HEK293T (cell line): ENCODE data around the gene PEX3.
A peak's percentile ranks its signal among the peaks of the same experiment; 100 is the strongest.

Source experiments
- CTCF ChIA-PET: fragments of 350-600 bp; formaldehyde crosslinking; extraction: SDS; loops from one replicate; lab custom pipeline; 2021; ENCODE audit warnings: antibody characterized with exemption, inconsistent platforms; lab: Yijun Ruan, JAX
- POLR2A ChIA-PET: fragments of 350-600 bp; formaldehyde crosslinking; extraction: SDS; loops from one replicate; lab custom pipeline; 2020; ENCODE audit warnings: antibody characterized with exemption, inconsistent platforms; lab: Yijun Ruan, JAX
- DNase-seq: peaks from one replicate; pipeline ENCODE4 v3.0.0; 2012; ENCODE audit warnings: mixed read lengths; ENCODE audit errors: extremely low spot score
- ARNT ChIP-seq: fragments of 450-650 bp; IDR thresholded peaks from 2 replicates; pipeline ENCODE4 v1.6.1; 2017; ENCODE audit warnings: mild to moderate bottlenecking
- BHLHE40 ChIP-seq: fragments of 450-650 bp; IDR thresholded peaks from 2 replicates; pipeline ENCODE4 v1.6.1; 2016; ENCODE audit warnings: mild to moderate bottlenecking, moderate library complexity, borderline replicate concordance
- CTBP1 ChIP-seq: fragments of 450-650 bp; IDR thresholded peaks from 2 replicates; pipeline ENCODE4 v1.6.1; 2016; ENCODE audit warnings: borderline replicate concordance
- ELF4 ChIP-seq: fragments of 450-650 bp; IDR thresholded peaks from 2 replicates; pipeline ENCODE4 v1.6.1; 2017; ENCODE audit warnings: antibody characterized with exemption
- FOXA1 ChIP-seq: fragments of 450-650 bp; IDR thresholded peaks from 2 replicates; pipeline ENCODE4 v1.6.1; 2016; ENCODE audit warnings: mild to moderate bottlenecking
- FOXK2 ChIP-seq: fragments of 450-650 bp; IDR thresholded peaks from 2 replicates; pipeline ENCODE4 v1.6.1; 2016; ENCODE audit warnings: mild to moderate bottlenecking
- FOXM1 ChIP-seq: fragments of 450-650 bp; IDR thresholded peaks from 2 replicates; pipeline ENCODE4 v1.6.1; 2017; ENCODE audit warnings: mild to moderate bottlenecking, borderline replicate concordance
- HDGF ChIP-seq: fragments of 450-650 bp; IDR thresholded peaks from 2 replicates; pipeline ENCODE4 v1.6.1; 2017; ENCODE audit warnings: antibody characterized with exemption, borderline replicate concordance
- L3MBTL2 ChIP-seq: fragments of 450-650 bp; conservative IDR thresholded peaks from 2 replicates; pipeline ENCODE4 v1.6.1; 2016; ENCODE audit warnings: mild to moderate bottlenecking
- LEF1 ChIP-seq: fragments of 450-650 bp; IDR thresholded peaks from 2 replicates; pipeline ENCODE4 v1.6.1; 2017; ENCODE audit warnings: mild to moderate bottlenecking, borderline replicate concordance
- NFRKB ChIP-seq: fragments of 450-650 bp; IDR thresholded peaks from 2 replicates; pipeline ENCODE4 v1.6.1; 2016; ENCODE audit warnings: mild to moderate bottlenecking, moderate library complexity
- SP1 ChIP-seq: fragments of 450-650 bp; IDR thresholded peaks from 2 replicates; pipeline ENCODE4 v1.6.1; 2017
- SUZ12 ChIP-seq: fragments of 450-650 bp; IDR thresholded peaks from 2 replicates; pipeline ENCODE4 v1.6.1; 2016; ENCODE audit warnings: mild to moderate bottlenecking
- TARDBP ChIP-seq: fragments of 450-650 bp; IDR thresholded peaks from 2 replicates; pipeline ENCODE4 v1.6.1; 2016
- ZNF384 ChIP-seq: fragments of 450-650 bp; IDR thresholded peaks from 2 replicates; pipeline ENCODE4 v1.6.1; 2016
- TF ChIP-seq, protein P1 (sequence below): fragments of 450-650 bp; IDR thresholded peaks from 2 replicates; pipeline ENCODE4 v1.6.1; 2016

PEX3 gene

DNA sequence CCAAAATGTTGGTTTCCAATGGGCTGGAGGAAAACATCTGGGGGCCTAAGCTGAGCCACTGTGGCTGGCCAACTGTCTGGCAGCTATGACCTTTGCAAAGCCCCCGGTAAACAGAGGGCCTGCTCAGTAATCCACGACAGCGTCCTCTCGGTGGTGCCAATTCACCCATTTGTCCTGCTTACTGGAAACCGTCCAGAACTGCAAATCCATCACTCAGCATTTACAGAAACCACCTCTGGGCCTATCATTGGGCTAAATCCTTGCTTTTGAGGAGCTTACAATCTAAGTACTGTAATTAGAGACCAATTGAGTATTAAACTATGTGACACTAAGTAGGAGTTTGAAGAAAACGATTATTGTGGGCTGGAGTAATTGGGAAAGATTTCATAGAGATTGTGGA, 31.1 kb upstream of the PEX3 start:
- POLR2A ChIA-PET = no interaction called here
- DNase-seq = no peak
- TF ChIP-seq CTBP1 (no peak), SP1 (no peak), SUZ12 (no peak), TARDBP (no peak)
- CTCF ChIA-PET = no interaction called here

DNA sequence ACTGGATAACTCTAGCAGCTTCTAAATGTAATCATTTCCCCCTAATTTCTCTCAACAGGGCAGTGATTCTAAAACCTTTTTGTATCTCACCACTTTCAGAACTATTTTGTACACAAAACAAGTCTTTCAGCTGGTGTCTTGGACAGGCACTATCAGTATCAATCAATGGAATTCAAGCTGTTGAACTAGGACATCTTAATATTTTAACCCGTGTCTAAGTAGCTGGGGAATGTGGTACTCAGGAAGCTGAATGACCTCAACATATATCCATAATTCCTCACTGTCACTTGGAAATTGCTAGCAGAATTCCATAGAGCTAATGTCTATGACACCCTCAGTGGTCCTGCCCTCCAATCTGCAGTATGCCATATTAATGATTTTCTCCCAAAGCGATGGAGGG, 24.6 kb upstream of the PEX3 start:
- ChIA-PET POLR2A (no interaction called here), CTCF (interaction anchor here (0.6 to 1.8 kb wide), 2 partner anchors 952 to 1344 kb away, joined by 3 to 16 read pairs; no protein-coding TSS in a partner anchor)
- DNase-seq = no peak
- TF ChIP-seq HDGF (no peak), ARNT (no peak), SUZ12 (no peak), ZNF384 (no peak), L3MBTL2 (no peak), FOXA1 (no peak), SP1 (no peak), NFRKB (no peak), LEF1 (no peak), FOXM1 (no peak)

DNA sequence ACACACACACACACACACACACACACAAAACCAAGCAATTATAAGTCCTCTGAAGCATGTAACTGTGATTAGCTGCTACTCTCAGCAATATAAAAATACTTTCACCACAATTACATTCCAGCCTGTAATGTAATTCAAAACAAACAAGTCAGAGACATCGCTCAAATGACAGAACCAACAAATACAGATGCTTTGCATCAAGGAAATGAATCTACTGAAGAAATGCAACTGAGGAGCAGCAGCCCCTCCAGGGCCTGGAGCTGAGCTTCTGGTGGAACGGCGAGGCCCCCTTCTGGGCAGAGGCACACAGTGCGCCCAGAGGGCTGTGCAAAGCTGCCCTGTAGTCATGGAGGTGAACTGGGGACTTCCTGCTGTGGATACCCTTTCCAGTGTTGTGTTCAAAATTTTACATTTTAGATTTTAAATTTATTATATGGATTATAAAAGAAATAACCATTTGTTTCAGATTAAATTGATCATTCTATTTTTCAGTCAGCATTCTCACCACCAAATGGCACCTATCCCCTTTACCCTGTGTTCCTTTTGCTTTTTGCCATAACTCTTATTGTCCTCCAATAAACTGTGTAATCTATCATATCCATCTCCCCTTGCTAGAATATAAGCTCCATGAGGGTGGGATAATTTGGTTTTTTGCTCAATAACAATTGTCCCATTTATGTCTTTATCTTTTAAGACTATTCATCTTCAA, 23.3 kb upstream of the PEX3 start:
- CTCF ChIA-PET = interaction anchor here (0.7 to 1.9 kb wide), 8 partner anchors 11 to 953 kb away, joined by 3 to 16 read pairs (median 4); no protein-coding TSS in a partner anchor
- no peak for TF ChIP-seq NFRKB
- no peak for TF ChIP-seq SUZ12
- no peak for TF ChIP-seq HDGF
- TF ChIP-seq TARDBP = no peak
- TF ChIP-seq LEF1 = no peak
- TF ChIP-seq FOXA1 = no peak
- no peak for TF ChIP-seq L3MBTL2
- TF ChIP-seq SP1 = no peak
- TF ChIP-seq CTBP1 = no peak
- no peak for TF ChIP-seq FOXK2
- no peak for TF ChIP-seq BHLHE40
- no peak for TF ChIP-seq ZNF384
- TF ChIP-seq, protein P1, sequence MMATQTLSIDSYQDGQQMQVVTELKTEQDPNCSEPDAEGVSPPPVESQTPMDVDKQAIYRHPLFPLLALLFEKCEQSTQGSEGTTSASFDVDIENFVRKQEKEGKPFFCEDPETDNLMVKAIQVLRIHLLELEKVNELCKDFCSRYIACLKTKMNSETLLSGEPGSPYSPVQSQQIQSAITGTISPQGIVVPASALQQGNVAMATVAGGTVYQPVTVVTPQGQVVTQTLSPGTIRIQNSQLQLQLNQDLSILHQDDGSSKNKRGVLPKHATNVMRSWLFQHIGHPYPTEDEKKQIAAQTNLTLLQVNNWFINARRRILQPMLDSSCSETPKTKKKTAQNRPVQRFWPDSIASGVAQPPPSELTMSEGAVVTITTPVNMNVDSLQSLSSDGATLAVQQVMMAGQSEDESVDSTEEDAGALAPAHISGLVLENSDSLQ = no peak
- no peak for TF ChIP-seq FOXM1
- TF ChIP-seq ARNT = no peak
- TF ChIP-seq ELF4 = no peak
- POLR2A ChIA-PET = no interaction called here
- peak; percentile 84 for DNase-seq

DNA sequence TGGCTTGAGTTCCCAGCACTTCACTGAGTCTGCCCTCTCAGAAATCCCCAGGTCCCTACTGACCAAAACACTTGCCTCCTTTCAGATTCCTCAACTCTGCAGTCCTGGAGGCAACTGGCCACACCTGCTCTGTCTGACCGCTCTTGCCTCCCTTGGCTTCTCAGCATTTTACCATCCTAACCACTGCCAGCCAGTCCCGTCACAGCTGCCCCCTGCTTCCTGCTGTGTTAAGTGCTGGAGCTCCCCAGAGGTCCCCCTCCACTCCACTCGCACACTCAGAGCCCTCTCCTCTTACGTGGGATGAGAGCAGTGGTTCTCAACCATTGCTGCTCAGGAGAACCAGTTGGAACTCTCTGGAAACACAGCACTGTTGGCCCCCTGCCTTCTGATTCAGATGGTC, 20.6 kb upstream of the PEX3 start:
- POLR2A ChIA-PET = no interaction called here
- no peak for DNase-seq
- TF ChIP-seq L3MBTL2 (no peak), NFRKB (no peak)
- CTCF ChIA-PET = no interaction called here

DNA sequence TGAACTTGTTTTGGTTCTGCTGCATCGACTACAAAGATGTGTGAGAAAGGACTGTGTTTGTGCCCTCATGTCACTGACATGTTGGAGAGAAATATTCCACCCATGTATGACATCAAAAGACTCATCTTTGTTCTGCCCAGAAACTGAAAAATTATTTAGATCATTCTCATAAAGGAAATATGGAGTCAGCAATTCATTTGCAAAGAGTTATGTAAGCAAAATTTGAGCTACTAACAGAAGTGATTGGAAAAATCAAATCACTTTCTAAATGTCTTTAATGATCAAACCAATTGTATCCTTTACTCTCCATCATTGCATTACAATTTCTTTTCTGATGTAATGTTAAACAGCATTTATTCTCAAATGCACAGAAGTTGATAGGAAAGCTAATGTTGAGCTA, 19.4 kb upstream of the PEX3 start:
- no peak for TF ChIP-seq LEF1
- no peak for TF ChIP-seq NFRKB
- no peak for TF ChIP-seq SUZ12
- TF ChIP-seq SP1 = no peak
- no peak for TF ChIP-seq HDGF
- no peak for TF ChIP-seq FOXM1
- no peak for TF ChIP-seq ZNF384
- no peak for TF ChIP-seq CTBP1
- TF ChIP-seq ELF4 = no peak
- no peak for TF ChIP-seq L3MBTL2
- TF ChIP-seq FOXA1 = no peak
- no peak for TF ChIP-seq FOXK2
- no peak for TF ChIP-seq ARNT
- TF ChIP-seq TARDBP = no peak
- DNase-seq = no peak
- CTCF ChIA-PET = no interaction called here

DNA sequence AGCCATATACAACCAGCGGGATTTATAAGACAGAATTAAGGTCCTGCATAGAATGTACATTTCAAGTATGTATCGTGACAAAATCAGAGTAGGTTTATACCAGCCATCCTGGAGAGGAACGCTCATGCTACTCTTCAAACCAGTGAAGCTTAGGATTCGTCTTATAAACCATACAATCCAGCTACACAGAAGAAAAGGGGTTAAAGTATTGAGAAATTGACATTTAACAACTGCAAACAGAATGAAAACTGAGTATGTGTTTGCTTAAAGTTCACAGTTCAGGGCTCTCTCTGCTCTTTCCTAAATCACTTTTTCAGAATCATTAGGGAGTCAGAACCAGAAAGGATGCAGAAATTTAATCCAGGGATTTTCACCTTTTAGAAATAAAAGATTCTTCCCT, 18.0 kb upstream of the PEX3 start:
- no peak for TF ChIP-seq FOXK2
- no peak for TF ChIP-seq ELF4
- TF ChIP-seq ARNT = no peak
- ChIA-PET POLR2A (no interaction called here), CTCF (no interaction called here)
- DNase-seq = no peak

More for the DNA sequence above, 19.4 kb upstream of the PEX3 start:
- POLR2A ChIA-PET = no interaction called here

DNA sequence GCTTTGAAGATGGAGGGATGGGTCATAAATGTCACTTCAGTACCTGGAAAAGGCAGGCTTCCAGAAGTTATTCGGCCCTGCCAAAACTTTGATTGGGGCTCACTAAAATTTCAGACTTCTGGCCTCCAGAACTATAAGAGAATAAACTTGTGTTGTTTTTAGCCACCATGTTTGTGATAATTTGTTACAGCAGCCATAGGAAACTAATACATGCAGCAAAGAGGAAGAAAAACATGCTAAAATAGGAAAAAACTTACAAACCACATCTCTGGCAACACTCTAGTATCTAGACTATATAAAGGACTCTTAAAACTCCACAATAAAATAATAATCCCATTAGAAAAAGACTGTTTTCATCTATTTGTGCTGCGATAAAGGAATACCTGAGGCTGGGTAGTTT, 9.6 kb upstream of the PEX3 start:
- DNase-seq = no peak
- ChIA-PET POLR2A (no interaction called here), CTCF (no interaction called here)
- no peak for TF ChIP-seq FOXK2
- TF ChIP-seq FOXM1 = no peak
- TF ChIP-seq BHLHE40 = no peak
- no peak for TF ChIP-seq CTBP1
- no peak for TF ChIP-seq NFRKB
- no peak for TF ChIP-seq L3MBTL2
- TF ChIP-seq ARNT = no peak
- TF ChIP-seq ELF4 = no peak
- no peak for TF ChIP-seq FOXA1
- TF ChIP-seq, protein P1 = no peak
- TF ChIP-seq ZNF384 = no peak
- no peak for TF ChIP-seq SUZ12
- no peak for TF ChIP-seq TARDBP
- no peak for TF ChIP-seq SP1
- no peak for TF ChIP-seq LEF1
- TF ChIP-seq HDGF = no peak
